HG03095 (cell line): ENCODE results near the gene ATP5F1D.

Experiments used
- ATAC-seq: cut with Tn5 transposase; IDR thresholded peaks from one replicate; pipeline ENCODE4 v1.9.1; 2021; ENCODE audit warnings: moderate library complexity; ENCODE audit not compliant: unreplicated experiment

ATP5F1D gene

DNA sequence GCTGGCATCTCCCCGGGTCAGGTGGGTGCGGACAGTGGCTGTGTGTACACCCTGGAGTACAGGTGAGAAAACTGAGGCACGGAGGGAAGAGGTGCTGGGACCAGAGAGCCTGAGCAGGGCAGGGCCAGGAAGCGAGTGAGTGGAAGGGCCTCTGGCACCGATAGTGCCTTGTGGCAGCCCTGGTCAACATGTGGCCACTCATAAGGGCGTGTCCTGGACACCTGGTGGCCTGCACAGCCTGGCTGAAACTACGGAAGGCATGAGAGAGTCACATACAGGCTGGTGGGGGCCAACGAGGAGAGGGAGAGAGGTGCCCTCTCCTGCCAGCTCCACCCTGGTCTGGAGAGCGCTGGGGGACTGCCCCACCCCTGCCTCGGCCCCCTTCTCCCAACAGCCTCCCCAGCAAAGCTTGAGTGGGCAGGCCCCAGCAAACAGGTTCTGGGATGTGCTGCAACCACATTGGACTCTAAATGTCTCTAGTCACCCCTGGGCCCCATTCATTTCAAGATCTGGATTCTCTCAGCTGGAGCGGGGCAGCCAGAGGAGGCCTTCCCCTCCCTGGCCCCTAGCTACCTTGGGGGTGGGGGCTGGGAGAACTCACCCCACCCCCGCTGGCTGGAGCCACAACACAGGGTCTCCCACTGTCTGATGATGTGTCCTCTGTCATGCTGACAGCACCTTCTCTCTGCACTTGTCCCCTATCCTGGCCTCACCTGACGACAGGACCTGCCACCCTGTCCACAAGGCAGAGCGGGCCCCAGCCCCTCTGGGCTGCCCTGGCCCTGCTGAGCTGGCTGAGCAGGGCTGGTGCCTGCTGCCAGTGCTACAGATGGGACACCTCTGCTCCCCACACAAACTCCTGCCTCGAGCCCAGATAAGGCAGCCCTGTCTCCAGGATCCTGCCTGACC, 9.6 kb upstream of the ATP5F1D start:
- no peak for ATAC-seq

DNA sequence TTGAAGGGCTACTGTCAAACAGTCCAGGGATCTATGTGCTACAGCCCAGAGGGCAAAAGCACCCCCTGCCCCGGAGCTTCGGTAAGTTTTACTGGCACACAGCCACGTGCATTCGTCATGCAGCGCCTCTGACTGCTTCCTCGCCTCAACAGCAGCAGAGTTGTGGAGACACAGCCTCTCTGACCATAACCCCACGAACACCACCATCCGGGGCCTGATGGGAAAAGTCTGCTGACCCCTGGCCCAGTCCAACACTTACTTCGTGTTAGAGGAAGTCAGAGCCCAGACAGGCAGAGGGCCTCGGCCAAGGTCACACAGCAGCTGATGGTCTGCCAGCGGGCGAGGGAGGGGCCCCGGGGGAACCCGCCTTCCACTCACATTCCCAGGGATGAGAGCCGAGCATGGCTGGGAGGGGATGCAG, 8.9 kb upstream of the ATP5F1D start:
- ATAC-seq, result no peak

DNA sequence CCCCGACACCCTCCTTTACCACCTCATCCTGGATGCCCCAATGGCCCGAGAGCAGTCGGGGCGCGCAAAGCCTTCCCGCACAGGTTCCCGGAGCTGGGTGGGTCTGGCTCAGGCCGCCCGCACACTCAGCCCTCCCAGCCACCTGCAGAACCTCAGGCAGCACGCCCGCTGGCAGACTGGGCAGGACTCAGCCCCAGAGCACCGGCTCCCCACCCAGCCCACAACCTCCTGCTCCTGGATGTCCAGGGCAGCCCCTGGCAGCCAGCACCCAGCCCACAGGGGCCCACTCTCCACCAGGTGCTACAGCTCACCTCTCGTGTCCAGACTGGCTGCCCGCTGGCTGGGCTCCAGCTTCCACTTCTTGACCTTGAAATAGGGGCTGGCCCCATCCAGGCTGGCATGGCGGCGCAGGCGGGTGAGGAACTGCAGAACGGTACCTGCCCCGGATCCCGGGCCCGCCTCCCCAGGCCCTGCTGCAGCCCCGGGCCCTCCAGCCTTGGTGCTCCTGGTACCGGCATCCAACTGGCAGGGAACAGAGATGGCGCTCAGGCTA, 8.4 kb upstream of the ATP5F1D start:
- ATAC-seq, result no peak

DNA sequence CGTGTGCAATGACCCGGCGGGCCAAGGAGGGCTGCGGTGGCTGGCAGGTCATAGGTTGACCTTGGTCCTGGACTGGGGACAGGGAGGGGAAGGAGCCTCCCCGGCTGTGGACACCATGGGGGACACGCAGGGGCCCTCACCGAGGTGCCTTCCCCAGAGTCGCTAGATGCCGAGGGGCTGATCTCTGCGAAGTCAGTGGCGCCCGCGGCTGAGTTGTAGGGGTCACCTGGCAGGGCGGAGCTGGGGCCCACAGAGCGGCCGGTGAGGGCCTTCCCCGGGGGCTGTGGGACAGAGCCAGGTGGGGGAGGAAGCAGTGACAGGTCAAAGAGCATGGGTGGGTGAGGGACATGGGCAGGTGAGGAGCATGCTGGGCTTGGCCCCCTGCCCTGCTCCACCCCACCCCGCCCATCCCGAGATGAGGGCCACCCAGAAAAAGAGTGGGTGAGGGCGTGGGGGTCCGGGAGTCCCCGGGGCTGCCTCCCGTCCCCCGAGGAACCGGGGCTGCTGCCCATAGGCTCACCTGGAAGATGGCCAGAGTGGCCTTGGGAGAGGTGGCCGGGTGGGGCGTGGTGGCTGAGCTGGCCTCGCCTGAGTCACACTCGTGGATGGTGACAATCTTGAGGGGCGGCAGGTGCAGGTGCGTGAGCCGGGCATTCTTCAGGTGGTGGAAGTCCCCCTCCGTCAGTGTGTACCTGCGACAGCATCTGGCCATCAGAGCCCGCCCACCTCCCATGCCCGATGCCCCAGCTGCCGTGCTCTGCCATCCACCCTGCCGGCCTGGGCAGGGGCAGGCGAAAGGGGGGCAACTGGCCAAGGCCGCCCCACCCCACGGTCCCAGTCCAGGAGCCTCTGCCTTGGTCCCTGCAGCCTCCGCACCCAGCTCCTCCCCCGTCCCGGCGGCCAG, 7.2 kb upstream of the ATP5F1D start:
- no peak for ATAC-seq

DNA sequence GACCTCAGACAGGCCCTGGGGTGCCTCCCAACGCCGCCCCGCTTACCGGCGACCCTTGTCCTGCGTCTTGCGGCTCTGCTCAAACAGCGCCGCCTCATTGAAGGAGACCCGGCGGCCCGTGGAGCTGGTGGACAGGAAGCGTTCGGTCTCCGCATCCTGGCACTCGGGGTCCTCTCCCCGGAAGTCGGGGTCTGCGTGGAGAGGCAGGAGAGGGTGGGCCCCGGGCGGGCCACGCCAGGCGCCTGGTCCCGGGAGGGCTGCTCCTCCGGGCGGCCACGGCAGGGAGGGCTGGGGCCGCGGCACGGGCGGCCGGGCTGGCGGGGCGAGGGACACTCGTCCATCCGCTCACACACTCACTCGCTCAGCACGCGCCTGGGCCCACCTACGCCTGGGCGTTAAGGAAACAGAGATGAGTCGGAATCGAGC, 6.6 kb upstream of the ATP5F1D start:
- no peak for ATAC-seq

DNA sequence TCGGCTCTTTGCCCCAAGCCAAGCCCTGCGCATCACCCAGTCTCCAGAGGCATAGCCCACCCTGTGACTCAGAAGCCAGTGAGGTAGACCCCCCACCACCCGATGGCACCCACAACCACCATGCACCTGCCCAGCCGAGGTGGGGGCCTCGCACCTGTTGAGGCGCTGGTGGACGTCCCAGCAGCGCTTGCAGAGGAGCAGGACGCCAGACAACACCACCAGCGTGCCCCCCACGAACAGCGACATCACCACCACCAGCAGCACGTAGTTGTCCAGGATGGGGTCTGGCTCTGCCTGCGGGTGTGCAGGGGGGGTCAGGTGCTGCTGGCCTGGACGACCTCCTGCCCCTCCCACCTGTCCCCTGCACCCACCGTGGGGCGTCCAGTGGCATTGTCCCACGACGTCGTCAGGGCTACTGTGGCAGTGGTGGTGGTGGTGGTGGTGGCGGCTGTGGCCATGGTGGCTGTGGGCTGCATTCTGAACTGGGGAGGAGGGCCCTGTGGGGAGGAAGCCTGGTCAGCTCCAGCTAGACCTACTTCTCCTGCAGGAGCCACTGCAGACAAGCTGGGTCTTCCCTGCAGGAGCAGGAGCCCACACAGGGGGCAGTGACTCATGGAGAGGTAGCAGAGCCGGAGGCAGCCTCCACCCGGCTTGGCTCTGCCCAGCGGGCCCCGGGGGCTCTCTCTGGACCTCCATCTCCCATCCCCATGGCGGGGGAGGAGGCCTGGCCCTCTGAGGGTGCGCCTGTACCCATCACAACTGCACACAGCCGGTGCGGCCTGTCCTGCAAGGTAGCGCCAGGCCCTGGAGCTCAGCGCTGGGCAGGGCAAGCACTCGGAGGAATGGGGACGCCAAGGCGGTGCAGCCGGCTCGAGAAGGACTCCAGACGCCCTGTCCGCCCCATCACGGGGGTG, 5.7 kb upstream of the ATP5F1D start:
- no peak for ATAC-seq

DNA sequence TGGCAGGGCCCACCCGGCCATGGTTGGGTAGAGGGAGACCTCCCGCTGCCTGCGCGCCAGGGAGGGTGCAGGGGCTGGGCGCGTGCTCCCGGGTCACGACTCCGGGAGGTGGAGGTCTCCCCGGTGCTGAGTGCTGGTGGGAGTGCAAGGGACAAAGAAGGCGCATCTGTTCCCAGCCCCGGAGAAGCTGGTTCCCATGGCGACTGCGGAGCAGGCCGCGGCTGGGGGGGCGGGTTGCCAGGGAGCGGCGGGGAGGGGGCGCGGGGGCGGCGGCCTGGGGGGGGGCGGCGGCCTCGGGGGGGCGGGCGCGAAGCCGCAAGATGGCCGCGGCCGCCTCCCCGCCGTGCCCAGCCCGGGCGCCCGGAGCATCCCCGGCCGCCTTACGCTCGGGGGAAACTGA, 5.0 kb upstream of the ATP5F1D start:
- no peak for ATAC-seq

DNA sequence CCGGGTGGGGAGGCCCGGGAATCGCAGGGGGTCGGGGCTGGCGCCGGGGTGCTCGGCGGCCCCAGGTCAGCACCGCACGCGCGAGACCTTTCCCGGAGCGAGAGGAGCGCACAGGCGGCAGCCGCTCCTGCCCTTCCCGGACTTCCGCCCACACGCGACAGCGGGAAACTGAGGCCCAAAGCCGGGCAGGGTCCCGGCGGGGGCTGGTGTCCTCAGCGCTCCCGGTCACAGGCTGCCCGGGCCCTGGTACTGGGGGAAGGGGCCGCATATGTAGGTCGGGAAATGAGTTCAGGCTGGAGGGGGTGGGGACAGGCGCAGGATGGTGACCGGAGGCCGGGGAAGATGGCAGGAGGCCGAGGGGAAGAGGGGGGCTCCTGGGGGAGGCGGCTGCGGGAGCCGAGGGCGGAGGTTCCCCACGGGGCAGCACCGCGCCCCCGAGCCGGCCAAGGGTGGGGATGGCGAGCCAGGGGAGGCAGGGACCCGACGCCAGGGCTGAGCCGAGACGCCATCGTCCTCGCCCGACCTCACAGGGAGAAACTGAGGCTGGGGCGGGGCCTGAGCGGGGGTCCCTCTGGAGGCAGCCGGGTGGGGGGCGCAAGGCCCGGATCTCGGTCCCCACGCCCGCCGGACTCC, 4.4 kb upstream of the ATP5F1D start:
- no peak for ATAC-seq

DNA sequence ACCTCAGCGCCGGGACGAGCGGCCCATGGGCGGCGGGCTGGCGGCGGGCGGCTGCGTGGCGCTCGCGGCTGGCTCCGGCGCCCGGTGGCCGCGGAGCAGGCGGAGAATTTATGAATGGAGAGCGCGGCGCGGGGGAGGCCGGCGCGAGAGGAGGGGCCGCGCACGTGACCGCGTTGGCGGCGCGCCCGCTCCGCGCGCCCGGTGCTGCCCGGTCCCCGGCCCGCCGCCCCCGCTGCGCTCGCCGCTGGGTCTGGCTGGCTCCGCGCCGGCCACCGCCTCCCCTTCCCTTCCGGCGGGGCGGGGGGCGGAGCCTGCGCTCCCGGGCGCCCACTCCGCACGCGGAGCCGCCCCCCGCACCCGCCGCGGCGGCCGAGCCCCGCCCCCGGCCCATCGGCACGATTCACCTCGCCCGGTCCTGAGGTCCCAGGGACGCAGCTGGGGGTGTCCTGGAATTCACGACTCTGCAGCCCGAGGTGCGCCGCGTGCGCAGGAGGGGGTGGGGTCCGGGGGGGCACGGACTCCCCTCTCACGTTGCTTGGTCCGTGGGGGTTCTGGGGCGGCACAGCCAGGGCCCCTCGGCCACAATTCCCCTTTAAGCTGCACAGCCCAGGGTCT, 3.7 kb upstream of the ATP5F1D start, which contains the start of gene CBARP:
Gene CBARP, minus strand, starts transcription at position 252 of the 615 bp plus-strand sequence. CDS start 1,905 bp downstream, outside the sequence.
- ATAC-seq, result no peak

DNA sequence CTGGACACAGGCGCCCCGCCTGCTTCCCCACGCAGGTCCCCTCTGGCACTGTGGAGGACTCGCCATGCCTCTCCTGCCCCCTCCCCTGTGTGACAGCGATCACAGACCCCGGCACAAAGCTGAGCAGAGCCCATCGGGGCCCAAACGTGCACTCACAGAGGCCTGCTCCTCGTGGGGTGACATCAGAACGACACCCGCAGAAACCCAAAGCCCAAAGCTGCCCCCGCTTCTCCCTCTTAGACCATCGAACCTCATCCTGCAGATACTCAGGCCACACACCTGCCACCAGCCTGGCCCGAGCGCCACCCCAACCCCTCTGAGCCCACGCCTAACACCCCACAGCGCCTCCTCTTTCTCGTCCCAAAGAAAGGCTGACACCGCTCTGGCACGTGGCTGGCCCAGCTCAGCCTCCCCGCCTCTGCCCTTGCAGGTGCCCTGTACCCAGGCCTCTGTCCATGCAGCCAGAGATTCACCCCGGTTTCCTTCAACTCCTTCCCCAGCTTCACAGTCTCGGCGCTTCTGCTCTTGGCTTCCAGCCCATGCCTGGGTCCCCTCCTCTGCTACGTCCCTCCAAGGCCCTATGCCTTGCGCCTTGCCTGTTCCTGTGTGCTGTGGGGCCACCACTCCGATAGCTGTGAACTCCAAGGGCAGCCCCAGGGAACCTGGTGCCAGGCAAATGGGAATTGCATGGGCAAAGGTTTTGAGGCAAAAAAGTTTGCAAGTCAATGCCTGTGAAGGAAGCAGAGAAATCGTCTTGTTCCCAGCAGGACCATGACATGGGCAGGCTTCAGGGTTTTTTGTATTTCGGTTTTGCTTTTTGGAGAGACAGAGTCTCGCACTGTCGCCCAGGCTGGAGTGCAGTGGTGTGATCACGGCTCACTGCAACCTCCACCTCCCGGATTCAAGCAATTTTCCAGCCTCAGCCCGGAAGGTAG, 2.9 kb upstream of the ATP5F1D start:
- ATAC-seq, result no peak

DNA sequence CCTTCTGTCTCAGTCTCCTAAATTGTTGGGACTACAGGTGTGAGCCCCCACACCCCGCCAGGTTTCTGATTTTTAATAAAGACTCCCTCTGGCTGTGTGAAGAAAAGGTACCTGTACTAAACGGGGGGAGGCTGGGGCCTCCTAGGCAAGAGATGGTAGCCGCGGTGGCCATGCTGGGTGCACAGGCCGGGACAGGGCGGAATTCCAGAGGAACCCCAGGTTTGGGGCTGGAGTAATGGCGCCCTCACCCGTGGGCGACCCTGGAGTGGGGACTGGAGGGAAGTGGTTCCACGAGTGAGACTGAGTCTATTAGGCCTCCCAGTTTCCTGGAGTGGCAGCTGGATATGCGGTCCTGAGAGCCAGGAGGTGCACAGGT, 2.1 kb upstream of the ATP5F1D start:
- no peak for ATAC-seq

DNA sequence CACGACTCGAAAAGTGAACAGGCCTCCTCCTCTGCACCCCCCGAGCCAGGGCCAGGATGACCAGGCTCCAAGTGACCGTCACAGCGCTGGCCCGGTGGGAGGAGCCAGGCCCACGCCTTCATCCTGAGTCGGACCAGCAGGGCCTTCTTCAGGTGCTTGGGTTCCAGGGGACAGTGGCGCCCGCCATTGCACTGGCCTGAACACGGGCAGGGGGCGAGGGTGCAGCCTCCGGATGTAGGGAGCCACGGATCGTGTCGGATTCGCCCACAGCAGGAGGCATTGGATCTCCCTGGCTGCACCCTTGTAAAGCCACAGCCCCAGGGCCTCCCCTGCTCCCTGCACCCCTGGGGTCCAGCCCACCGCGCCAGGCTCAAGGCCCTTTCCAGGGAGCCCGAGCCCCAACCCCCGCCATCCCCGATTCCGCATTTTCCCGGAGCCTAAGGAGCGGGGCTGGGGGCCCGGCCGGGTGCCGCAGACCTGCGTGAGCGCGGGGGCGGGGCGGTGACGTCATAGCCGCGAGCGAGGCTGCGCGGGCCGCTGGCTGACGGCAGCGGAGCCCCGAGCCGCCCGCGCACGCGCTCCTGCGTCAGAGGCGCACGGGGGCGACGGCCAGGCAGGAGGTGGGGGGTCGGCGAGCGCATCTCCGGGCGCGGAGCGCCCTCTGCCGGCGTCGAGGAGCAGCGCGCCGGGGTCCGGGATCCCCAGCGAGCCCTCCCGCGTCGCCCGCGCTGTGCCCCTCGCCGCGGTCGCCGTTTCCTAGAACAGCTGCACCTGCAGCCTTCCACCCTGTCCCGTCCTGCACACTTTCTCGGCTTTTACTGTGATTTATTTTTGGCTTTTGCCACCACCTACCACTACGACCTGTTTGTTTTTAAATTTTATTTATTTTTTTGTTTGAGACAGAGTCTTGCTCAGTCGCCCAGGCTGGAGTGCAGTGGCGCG, 1.5 kb upstream of the ATP5F1D start:
- ATAC-seq, result no peak

DNA sequence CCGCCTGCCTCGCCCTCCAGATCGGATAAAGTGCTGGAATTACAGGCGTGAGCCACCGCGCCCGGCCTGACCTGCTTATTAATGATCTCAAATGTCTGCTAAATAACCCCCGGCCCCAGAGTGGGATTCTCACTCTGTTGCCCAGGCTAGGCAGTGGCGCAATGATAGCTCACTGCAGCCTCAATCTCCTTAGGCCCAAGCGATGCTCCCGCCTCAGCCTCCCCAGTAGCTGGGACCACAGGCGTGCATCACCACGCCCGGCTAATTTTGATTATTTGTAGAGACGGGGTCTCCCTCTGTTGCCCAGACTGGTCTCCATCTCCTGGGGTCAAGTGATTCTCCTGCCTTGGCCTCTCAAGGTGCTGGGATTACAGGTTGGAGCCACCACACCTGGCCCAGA, 626 bp upstream of the ATP5F1D start:
- no peak for ATAC-seq

DNA sequence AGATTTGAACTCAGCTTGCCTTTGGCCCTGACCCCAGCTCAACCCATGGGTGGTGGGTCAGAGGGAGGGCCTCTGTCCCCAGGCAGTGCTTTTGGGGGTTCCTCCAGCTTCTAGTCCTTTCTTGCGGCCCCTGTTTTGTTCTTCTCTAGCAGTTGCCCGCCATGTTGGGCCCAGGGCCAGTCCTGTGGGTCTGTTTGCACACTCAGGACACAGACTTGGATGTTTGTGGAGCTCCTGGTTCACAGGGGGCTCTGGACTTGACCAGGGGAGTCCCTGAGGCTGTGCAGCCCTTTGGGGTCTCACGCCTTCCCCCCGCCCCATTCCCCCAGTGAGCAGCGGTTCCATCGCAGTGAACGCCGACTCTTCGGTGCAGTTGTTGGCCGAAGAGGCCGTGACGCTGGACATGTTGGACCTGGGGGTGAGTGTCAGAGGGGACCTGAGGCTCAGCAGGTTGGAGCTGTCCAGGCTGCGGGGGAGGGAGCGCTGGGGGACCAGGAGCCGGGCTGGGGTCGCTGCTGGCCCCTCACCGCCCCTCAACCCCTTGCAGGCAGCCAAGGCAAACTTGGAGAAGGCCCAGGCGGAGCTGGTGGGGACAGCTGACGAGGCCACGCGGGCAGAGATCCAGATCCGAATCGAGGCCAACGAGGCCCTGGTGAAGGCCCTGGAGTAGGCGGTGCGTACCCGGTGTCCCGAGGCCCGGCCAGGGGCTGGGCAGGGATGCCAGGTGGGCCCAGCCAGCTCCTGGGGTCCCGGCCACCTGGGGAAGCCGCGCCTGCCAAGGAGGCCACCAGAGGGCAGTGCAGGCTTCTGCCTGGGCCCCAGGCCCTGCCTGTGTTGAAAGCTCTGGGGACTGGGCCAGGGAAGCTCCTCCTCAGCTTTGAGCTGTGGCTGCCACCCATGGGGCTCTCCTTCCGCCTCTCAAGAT, 2.5 kb downstream of the ATP5F1D start:
- ATAC-seq, result no peak

DNA sequence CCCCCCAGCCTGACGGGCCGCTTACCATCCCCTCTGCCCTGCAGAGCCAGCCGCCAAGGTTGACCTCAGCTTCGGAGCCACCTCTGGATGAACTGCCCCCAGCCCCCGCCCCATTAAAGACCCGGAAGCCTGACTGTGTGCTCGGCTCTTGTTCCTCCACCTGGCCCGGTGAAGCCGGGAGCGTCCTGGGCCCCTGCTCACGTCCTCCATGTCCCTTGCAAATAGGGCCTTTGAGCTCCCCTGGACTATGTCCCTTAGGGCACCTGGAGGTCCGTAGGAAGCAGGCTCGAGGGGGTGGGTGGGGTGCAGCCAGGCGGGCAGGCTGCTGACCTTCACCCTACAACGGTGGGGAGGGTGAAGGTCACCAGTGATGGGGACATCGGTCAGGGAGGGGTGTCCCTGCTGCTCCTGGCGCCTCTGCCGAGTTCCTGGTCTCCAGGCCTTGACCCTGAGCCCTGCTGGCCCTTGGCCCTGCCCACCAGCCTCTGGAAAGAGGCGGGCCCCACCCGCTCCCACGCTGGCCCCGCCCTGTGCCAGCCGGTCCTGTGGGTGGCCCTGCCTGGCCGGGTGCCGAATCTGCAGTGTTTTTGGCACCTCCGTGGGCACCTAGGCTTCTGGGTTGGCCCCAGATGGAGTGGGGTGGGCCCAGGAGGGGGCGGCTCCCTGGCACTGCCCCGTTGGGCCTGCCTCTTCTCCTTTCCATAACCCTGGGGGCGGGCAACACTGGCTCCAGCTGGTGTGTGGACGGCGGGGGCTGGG, 3.3 kb downstream of the ATP5F1D start:
- no peak for ATAC-seq
